Myocyte (in vitro differentiated cells): Measurements from ENCODE around the gene PPP1R14B. TPM values are rescaled to one million over a fixed set of nuclear protein-coding genes. Genes with fewer than 3 reads are reported as not detected.
A peak's percentile ranks its signal among the peaks of the same experiment; 100 is the strongest.

Experiments
- DNase-seq: peaks from one replicate; pipeline ENCODE4 v3.0.0-alpha.2; 2012; ENCODE audit warnings: low read depth
- total RNA-seq: library from RNA; depleted of rRNA; stranded (reverse); fragments of >200 nt; gene quantifications from 2 replicates; pipeline ENCODE4 v1.2.3, GENCODE V29; 2014

PPP1R14B gene
- total RNA-seq, 1 donor from 2014 or later: 656 TPM

- no peak for DNase-seq
These were observed 15.7 kb upstream of the PPP1R14B start for GRCh38 chr11:64262271-64263002.

- DNase-seq: no peak
These were observed 14.9 kb upstream of the PPP1R14B start for GRCh38 chr11:64261556-64262080.

- no peak for DNase-seq
These were observed 13.5 kb upstream of the PPP1R14B start for GRCh38 chr11:64260147-64260708.

- DNase-seq: no peak
These were observed 12.9 kb upstream of the PPP1R14B start for GRCh38 chr11:64259533-64260067.

- DNase-seq: no peak
These were observed 12.3 kb upstream of the PPP1R14B start for GRCh38 chr11:64258946-64259532.

GRCh38 chr11:64258356-64258755 lies 11.6 kb upstream of the PPP1R14B start:
- DNase-seq: no peak

- no peak for DNase-seq
These were observed 9.6 kb upstream of the PPP1R14B start for GRCh38 chr11:64256300-64256699.

GRCh38 chr11:64255135-64256128 lies 8.7 kb upstream of the PPP1R14B start:
- no peak for DNase-seq

GRCh38 chr11:64254326-64254725 lies 7.6 kb upstream of the PPP1R14B start:
- no peak for DNase-seq

- peak; percentile 63 for DNase-seq
These were observed 6.7 kb upstream of the PPP1R14B start for GRCh38 chr11:64253481-64253880.

GRCh38 chr11:64253043-64253442 lies 6.3 kb upstream of the PPP1R14B start:
- DNase-seq: no peak

GRCh38 chr11:64252003-64252872 lies 5.5 kb upstream of the PPP1R14B start:
- peak; percentile 42 for DNase-seq

GRCh38 chr11:64251753-64252002 lies 4.9 kb upstream of the PPP1R14B start:
- no peak for DNase-seq

- peak; percentile 54 for DNase-seq
These were observed 4.4 kb upstream of the PPP1R14B start, which contains the start of gene PLCB3 for GRCh38 chr11:64251016-64251752. PLCB3 (plus strand) TSS chr11:64251530; CDS start chr11:64251650, 120 bp downstream.

GRCh38 chr11:64250415-64251015 lies 3.8 kb upstream of the PPP1R14B start:
- DNase-seq: no peak

GRCh38 chr11:64249563-64250414 lies 3.0 kb upstream of the PPP1R14B start:
- no peak for DNase-seq

- DNase-seq: no peak
These were observed 2.3 kb upstream of the PPP1R14B start for GRCh38 chr11:64249038-64249437.

- no peak for DNase-seq
These were observed 1.8 kb upstream of the PPP1R14B start for GRCh38 chr11:64248578-64248977.
